ENCODE data around the gene CEPT1. TPM values are rescaled to one million over a fixed set of nuclear protein-coding genes. Genes with fewer than 3 reads are reported as not detected.

The CEPT1 gene
- total and polyA plus RNA-seq, 2 of the 4 experiments (the other 2 are of a cell fraction): 13.3 to 27.4 TPM

GRCh38 chr1:111217183-111217910 is 77.3 kb downstream of the CEPT1 start:
- Histone ChIP-seq H2BK15ac (ENCODE audit: low read depth, low read length) (no peak overlapping the region), H3K9me1 (ENCODE audit: insufficient read depth, low read length) (no peaks in the 10 kb centered on the region), H4K20me1 (ENCODE audit: insufficient read depth, low read length) (no peaks in the 10 kb centered on the region), H3K18ac (ENCODE audit: low read depth, low read length) (no peak overlapping the region), H3K36me3 (ENCODE audit: control insufficient read depth, insufficient read depth, low read length) (no peaks in the 10 kb centered on the region), H3K79me1 (ENCODE audit: low read depth in 1 of 2, low read length in 2 of 2) (no peaks in the 10 kb centered on the region), H4K91ac (ENCODE audit: insufficient read depth, low read depth, low read length) (no peak overlapping the region), H2BK5ac (ENCODE audit: low read depth, low read length, poor library complexity, severe bottlenecking) (no peak overlapping the region), H3K9me3 (ENCODE audit: control insufficient read depth, insufficient read depth, low read length) (no peaks in the 10 kb centered on the region), H3K4me2 (ENCODE audit: low read depth, low read length) (no peak overlapping the region), H3K9ac (ENCODE audit: low read depth, low read length) (no peak overlapping the region), H3K27ac (ENCODE audit: insufficient read depth, low read length) (no peak overlapping the region), H3K14ac (replicated peaks; ENCODE audit: low read depth, low read length) (no peak overlapping the region), H3K4ac (ENCODE audit: low read depth, low read length) (no peak overlapping the region), H3K27me3 (ENCODE audit: control insufficient read depth, insufficient read depth, low read length) (no peaks in the 10 kb centered on the region), H2AFZ (replicated peaks; ENCODE audit: low read length, poor library complexity) (no peak overlapping the region), H4K8ac (ENCODE audit: low read depth in 2 of 2, low read length in 2 of 2) (no peak overlapping the region), H3K56ac (ENCODE audit: extremely low read depth, insufficient read depth, low read length) (no peak overlapping the region), H2BK20ac (ENCODE audit: low read depth, low read length) (no peak overlapping the region), H4K5ac (ENCODE audit: low read depth, low read length) (no peak overlapping the region), H2AK5ac (ENCODE audit: low read depth, low read length) (no peak overlapping the region), H2AK9ac (replicated peaks; ENCODE audit: low read depth, low read length, poor library complexity) (no peak overlapping the region), H3K4me1 (ENCODE audit: control insufficient read depth, insufficient read depth, low read length) (peaks cover 6% of the 10 kb centered on the region), H3K23ac (ENCODE audit: low read depth, low read length) (no peak overlapping the region), H2BK120ac (ENCODE audit: low read depth, low read length) (no peak overlapping the region), H3K4me3 (ENCODE audit: insufficient read depth, low read depth, low read length) (no peak overlapping the region)
- TF ChIP-seq RFX5 (IDR thresholded peaks at IDR 0.05; ENCODE audit: low read depth, low read length) (no peak), CHD1 (IDR thresholded peaks at IDR 0.05; ENCODE audit: low read depth, low read length) (no peak), SMC3 (IDR thresholded peaks at IDR 0.05; ENCODE audit: low read depth, low read length) (no peak), RCOR1 (IDR thresholded peaks at IDR 0.05; ENCODE audit: insufficient replicate concordance, low read length) (no peak), RAD21 (IDR thresholded peaks at IDR 0.05; ENCODE audit: low read length) (no peak), USF2 (IDR thresholded peaks at IDR 0.05; ENCODE audit: low read depth, low read length) (no peak), ELK1 (IDR thresholded peaks at IDR 0.05; ENCODE audit: borderline replicate concordance, low read depth, low read length) (no peak), POLR2A (IDR thresholded peaks at IDR 0.05; ENCODE audit: low read depth, low read length) (no peak), MXI1 (IDR thresholded peaks at IDR 0.05; ENCODE audit: borderline replicate concordance, low read depth, low read length) (no peak), CTCF (conservative IDR thresholded peaks at IDR 0.05; ENCODE audit: low read depth, low read length) (no peak), NFE2L2 (IDR thresholded peaks at IDR 0.05; ENCODE audit: low read depth, low read length) (no peak), BHLHE40 (IDR thresholded peaks at IDR 0.05; ENCODE audit: low read depth, low read length) (no peak), FOS (IDR thresholded peaks at IDR 0.05; ENCODE audit: low read depth, low read length) (no peak), CEBPB (IDR thresholded peaks at IDR 0.05; ENCODE audit: low read depth, low read length) (no peak)
- CTCF ChIA-PET: no interaction called here
- WGBS, 2 experiments (ENCODE audit: extremely low coverage in 2 of 2, insufficient read length in 1 of 2): 100% methylated on average over 1 of the region's 5 CpGs; no CpG with 5 or more reads in 1 of the 2 experiments
- dilution Hi-C loops (cut with HindIII; ENCODE audit: low sequenced_read_pairs, unreplicated experiment): no loop called here
- POLR2A ChIA-PET (ENCODE audit: unreplicated experiment): no interaction called here
- no peak for DNase-seq
- no peak for ATAC-seq (ENCODE audit: low read depth)
- BruUV-seq (replicated peaks): no TSS peak
- in situ Hi-C loops (cut with MboI; ENCODE audit: low sequenced_read_pairs): no loop called here
- intact Hi-C loops (cut with micrococcal nuclease): no loop called here

Data from IMR-90 (cell line).